WI38 (cell line): ENCODE results near the gene ULBP1.
"Not testable (repeated sequence)": the region's sequence is repeated elsewhere in the genome, so short reads cannot be mapped to it uniquely, and the experiment has no call there.

Experiments used
- H3K4me3 ChIP-seq: 2 replicates; pipeline ENCODE4 v1.5.1; 2011; ENCODE audit warnings: low read depth, mild to moderate bottlenecking, control low read depth, low read length
- TF ChIP-seq, protein P1 (sequence below): IDR thresholded peaks from 2 replicates; pipeline ENCODE4 v1.5.1; 2012; ENCODE audit warnings: low read depth, mild to moderate bottlenecking, control low read depth, low read length

Gene ULBP1, protein sequence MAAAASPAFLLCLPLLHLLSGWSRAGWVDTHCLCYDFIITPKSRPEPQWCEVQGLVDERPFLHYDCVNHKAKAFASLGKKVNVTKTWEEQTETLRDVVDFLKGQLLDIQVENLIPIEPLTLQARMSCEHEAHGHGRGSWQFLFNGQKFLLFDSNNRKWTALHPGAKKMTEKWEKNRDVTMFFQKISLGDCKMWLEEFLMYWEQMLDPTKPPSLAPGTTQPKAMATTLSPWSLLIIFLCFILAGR

DNA sequence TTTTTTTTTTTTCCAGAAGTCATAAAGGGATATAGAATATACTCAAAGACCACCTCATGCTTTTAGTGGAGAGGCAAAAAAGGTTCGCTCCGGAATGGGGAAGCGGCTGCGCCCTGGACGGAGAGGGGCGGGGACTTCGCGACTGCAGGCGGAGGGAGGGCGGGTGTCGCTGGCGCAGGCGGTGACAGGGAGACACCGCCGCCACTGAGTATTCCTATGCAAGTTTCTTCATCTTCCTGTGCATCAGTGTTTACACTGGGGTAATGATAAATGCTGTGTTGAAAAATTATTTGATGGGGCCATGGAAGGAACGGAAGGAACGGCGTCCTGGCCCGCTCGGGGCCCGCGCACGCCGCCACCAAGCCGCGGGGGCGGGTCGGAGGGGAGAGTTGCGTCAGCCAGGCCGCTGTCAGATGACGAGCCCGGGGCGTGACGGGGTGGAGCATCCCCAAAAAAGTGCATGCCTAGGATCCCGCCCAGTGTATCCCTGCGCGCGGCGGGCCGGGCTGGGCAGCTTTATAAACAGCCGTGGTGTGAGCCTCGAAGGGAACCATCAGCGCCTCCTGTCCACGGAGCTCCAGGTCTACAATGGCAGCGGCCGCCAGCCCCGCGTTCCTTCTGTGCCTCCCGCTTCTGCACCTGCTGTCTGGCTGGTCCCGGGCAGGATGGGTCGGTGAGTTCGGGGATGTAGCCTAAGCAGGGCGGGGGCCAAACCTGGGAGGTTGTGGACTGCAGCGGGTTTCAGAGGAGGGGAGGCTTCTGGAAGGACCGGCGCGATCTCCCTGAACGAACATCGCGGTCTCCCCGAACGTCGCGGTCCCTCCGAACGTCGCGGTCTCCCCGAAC lies at the start of gene ULBP1:
Gene ULBP1, plus strand, starts transcription at position 482 of the 846 bp plus-strand sequence. Its CDS starts 107 bp downstream, at position 589.
- TF ChIP-seq, protein P1, sequence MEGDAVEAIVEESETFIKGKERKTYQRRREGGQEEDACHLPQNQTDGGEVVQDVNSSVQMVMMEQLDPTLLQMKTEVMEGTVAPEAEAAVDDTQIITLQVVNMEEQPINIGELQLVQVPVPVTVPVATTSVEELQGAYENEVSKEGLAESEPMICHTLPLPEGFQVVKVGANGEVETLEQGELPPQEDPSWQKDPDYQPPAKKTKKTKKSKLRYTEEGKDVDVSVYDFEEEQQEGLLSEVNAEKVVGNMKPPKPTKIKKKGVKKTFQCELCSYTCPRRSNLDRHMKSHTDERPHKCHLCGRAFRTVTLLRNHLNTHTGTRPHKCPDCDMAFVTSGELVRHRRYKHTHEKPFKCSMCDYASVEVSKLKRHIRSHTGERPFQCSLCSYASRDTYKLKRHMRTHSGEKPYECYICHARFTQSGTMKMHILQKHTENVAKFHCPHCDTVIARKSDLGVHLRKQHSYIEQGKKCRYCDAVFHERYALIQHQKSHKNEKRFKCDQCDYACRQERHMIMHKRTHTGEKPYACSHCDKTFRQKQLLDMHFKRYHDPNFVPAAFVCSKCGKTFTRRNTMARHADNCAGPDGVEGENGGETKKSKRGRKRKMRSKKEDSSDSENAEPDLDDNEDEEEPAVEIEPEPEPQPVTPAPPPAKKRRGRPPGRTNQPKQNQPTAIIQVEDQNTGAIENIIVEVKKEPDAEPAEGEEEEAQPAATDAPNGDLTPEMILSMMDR: 0 out of 2 replicates have a peak, but pooled peaks have one; percentile 17
- peak within 1 kb of the TSS; percentile 67 for H3K4me3 ChIP-seq

DNA sequence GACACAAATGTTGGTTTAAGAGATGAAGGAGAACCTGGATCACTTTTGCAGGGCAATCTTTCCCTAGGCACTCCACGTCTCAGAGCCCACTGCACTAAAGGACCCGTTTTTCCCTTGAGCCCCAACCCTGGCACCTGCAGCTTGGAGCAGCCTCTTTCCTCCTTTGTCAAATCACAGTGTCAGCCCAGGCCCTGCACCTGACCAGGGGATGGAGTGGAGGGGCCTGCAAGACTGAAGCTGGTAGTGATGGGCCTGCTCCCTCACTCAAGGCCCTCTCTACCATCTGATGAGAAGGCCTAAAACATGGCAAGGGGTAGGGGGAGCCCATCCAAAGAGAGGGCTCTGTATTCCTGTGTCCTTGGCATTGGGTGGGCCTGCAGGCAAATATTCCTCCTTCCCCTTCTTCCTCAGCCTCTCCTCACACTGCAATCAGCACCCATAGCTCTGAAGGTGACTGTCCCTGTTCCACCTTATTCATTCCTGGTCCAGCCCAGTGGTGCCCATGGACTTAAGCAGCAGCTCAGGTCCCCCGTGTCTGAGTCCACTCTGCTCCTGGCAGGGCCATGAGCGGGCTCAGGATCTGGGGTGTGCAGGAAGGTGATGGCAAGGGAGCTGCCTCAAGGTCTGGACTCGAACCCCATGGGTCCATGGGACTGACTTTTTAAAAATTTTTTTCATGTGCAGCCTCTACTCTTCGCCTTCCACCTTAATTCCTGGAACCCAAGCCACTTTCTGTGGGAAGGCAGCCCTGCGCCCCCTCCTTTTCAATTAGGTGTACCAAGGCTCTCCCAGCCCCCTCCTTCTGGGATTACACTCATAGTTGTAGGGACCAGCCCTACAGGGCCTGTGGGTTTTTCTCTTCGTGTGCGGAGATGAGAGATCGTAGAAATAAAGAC lies 47.5 kb upstream of the ULBP1 start:
- TF ChIP-seq, protein P1: no peak

DNA sequence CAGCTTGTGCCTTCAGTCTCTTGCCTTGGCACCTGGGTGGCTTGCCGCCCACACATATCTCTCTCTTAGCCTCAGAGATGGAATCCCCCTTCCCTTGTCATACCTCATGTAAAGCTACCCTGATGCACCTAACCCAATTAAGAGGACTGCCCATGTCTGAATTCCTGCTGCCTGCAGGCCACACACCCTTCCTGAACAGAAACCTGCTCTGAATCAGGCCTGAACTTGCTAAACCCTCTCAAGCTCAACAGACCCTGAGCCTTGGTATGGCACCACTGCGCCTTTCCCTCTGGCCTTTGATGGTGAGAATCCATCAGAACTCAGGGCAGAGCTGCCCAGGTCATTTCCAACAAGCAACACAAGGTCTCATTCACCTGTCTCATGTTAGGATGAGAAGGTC lies 46.1 kb upstream of the ULBP1 start:
- H3K4me3 ChIP-seq: no peak overlapping the region
- TF ChIP-seq, protein P1: no peak

More for the DNA sequence above, 47.5 kb upstream of the ULBP1 start:
- H3K4me3 ChIP-seq: no peak overlapping the region

DNA sequence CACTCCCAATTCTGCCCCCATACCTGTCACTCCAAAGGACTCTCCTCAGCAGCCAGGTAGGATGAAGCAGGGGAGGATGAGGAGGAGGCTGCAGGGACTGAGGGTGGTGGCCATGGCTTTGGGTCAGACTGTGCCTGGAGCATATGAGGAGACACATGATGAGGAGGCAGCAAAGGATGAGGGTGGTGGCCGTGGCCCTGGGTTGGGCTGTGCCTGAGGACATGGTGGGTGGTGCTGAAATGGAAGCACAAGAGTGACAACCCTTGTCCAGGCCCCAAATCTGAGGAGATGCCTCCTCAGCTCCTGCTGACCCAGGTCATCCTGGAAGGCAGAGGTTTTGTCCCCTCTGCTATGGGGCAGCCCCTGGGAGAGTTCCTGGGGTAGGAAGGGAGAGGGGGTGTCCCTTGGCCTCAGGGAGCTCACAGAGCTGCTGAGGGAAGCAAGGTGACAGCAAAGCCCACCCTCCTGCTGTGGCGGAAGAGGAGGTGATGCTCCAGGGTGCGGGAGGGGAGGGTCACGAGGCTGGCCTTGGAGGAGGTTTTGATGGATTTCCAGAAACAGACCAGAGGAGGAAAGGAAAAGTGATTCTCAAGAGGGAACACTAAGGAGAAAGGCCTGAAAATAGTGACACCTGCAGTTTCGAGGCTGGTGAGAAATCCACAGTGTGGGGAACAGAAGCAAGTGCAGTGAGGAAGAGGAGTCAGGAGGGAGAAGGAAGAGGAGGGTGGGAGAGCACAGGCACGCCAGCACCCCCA lies 45.4 kb upstream of the ULBP1 start:
- H3K4me3 ChIP-seq: no peak overlapping the region
- TF ChIP-seq, protein P1: no peak

DNA sequence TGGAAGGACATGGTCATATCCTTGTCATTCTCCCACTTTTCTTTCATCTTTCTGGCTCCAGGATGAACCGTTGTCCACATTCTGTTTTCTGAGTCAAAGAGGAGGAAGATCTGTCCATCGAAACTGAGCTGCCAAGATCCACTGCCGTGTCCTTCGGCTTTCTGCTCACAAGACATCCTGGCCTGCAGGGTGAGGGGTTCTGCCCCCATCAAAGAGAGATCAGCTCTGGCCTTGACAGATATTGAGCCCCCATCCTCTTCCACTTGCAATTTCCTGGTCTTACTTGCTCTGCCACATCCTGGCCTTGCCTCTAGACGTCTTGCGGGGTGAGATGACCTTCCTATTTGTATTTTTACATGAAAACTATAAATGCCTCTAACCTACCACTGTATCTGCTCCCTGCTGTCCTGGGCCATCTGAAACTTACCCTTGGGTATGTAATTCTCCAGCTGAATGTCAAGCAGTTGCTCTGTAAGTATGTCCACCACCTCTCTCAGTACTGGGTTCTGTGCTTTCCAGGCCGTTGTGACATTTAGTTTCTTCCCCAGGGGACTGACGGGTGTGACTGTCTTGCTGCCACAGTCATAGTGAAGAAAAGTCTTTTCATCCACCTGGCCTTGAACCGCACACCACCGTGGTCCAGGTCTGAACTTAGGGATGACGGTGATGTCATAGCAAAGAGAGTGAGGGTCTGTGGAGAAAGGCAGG lies 44.5 kb upstream of the ULBP1 start:
- not testable (repeated sequence) for H3K4me3 ChIP-seq

DNA sequence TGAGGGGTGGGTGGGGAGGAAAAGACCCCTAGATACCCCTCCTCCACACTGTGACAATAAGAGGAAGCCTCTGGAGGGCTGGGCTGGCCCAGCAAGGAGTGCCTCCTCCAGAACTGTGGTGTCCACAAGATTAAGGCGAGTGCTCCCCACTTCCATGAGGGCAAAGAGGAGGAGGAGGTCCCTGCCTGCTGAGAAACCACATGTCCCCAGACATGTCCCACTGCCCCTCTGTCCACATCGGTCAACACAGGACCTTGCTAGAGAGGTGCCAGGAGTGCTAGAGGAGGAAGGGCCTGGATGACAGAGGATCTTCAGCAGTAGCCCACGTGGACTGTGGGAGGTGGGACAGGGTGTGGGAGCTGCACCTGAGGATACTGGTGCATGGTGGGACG lies 43.9 kb upstream of the ULBP1 start:
- H3K4me3 ChIP-seq: no peak overlapping the region
- TF ChIP-seq, protein P1: no peak
